HepG2 (cell line): ENCODE results near the gene ZNF652. TPM values are rescaled to one million over a fixed set of nuclear protein-coding genes. Genes with fewer than 3 reads are reported as not detected.

Experiments
- ARID3A ChIP-seq: IDR thresholded peaks from 2 replicates; pipeline ENCODE4 v1.6.1; 2012; ENCODE audit warnings: low read depth, low read length, improper control_type of control experiment
- CEBPG ChIP-seq: IDR thresholded peaks from 2 replicates; pipeline ENCODE4 v1.6.1; 2016
- ERF ChIP-seq: IDR thresholded peaks from 2 replicates; pipeline ENCODE4 v1.6.1; 2018; ENCODE audit warnings: missing biosample characterization, missing genetic modification reagents
- ESRRA ChIP-seq: sonication (generic); formaldehyde crosslinking; IDR thresholded peaks from 2 replicates; pipeline ENCODE4 v1.5.1; 2020; ENCODE audit warnings: mild to moderate bottlenecking, low read depth, missing genetic modification reagents
- FOXO1 ChIP-seq: sonication (generic); formaldehyde crosslinking; IDR thresholded peaks from 2 replicates; pipeline ENCODE4 v1.4.0; 2020; ENCODE audit warnings: missing genetic modification reagents
- HBP1 ChIP-seq: IDR thresholded peaks from 2 replicates; pipeline ENCODE4 v1.6.1; 2016; ENCODE audit warnings: low read depth, control low read depth
- HOXA9 ChIP-seq: sonication (generic); formaldehyde crosslinking; IDR thresholded peaks from 2 replicates; pipeline ENCODE4 v1.8.1; 2022; ENCODE audit warnings: missing genetic modification reagents, mild to moderate bottlenecking, moderate library complexity, borderline replicate concordance
- KLF15 ChIP-seq: sonication (generic); formaldehyde crosslinking; IDR thresholded peaks from 2 replicates; pipeline ENCODE4 v1.8.1; 2023; ENCODE audit warnings: borderline replicate concordance, mild to moderate bottlenecking, inconsistent platforms, missing genetic modification reagents, mixed read lengths
- SALL1 ChIP-seq: sonication (generic); formaldehyde crosslinking; IDR thresholded peaks from 2 replicates; pipeline ENCODE4 v1.8.0; 2022; ENCODE audit warnings: mild to moderate bottlenecking, missing genetic modification reagents
- TBX3 ChIP-seq: fragments of 450-650 bp; IDR thresholded peaks from 2 replicates; pipeline ENCODE4 v1.6.1; 2017; ENCODE audit warnings: antibody characterized with exemption, mild to moderate bottlenecking, inconsistent platforms, borderline replicate concordance
- ZNF143 ChIP-seq: sonication (generic); formaldehyde crosslinking; IDR thresholded peaks from 2 replicates; pipeline ENCODE4 v1.4.0; 2020; ENCODE audit warnings: missing genetic modification reagents
- ZNF251 ChIP-seq: sonication (generic); formaldehyde crosslinking; IDR thresholded peaks from 2 replicates; pipeline ENCODE4 v1.9.0; 2021; ENCODE audit warnings: mild to moderate bottlenecking, missing genetic modification reagents
- ZNF280D ChIP-seq: sonication (generic); formaldehyde crosslinking; IDR thresholded peaks from 2 replicates; pipeline ENCODE4 v1.5.1; 2020; ENCODE audit warnings: mild to moderate bottlenecking, missing genetic modification reagents
- ZNF503 ChIP-seq: sonication (generic); formaldehyde crosslinking; IDR thresholded peaks from 2 replicates; pipeline ENCODE4 v1.4.0; 2020; ENCODE audit warnings: missing genetic modification reagents
- ZNF546 ChIP-seq: sonication (generic); formaldehyde crosslinking; conservative IDR thresholded peaks from 2 replicates; pipeline ENCODE4 v1.8.1; 2023; ENCODE audit warnings: mild to moderate bottlenecking, missing genetic modification reagents
- ZNF572 ChIP-seq: sonication (generic); formaldehyde crosslinking; IDR thresholded peaks from 2 replicates; pipeline ENCODE4 v1.5.1; 2020; ENCODE audit warnings: mild to moderate bottlenecking, missing genetic modification reagents
- ZNF609 ChIP-seq: sonication (generic); formaldehyde crosslinking; IDR thresholded peaks from 2 replicates; pipeline ENCODE4 v1.4.0; 2020; ENCODE audit warnings: mild to moderate bottlenecking, missing genetic modification reagents, borderline replicate concordance
- polyA plus RNA-seq, 8 experiments: library from polyadenylated mRNA; depleted of rRNA in 3 of 8; stranded (reverse) in 7 of 8; unstranded in 1 of 8; fragments of >200 nt; fragmentation: Illumina TruSeq in 4 of 8; extraction: Trizol in 4 of 8; gene quantifications; 2 replicates each; pipeline versions ENCODE4 v1.2.1 to v1.2.3, GENCODE V29; 2011 to 2016; ENCODE audit warnings: low read depth in 4 of 8, missing spikeins in 1 of 8, mixed read lengths in 1 of 8; ENCODE audit not compliant: insufficient read depth in 1 of 8
- total RNA-seq, 5 experiments: library from RNA; depleted of rRNA; stranded (reverse); fragments of >200 nt; fragmentation: Illumina TruSeq; extraction: Trizol; gene quantifications; 2 replicates each; pipeline ENCODE4 v1.2.3, GENCODE V29; 2016; ENCODE audit warnings: low read depth in 1 of 5

The ZNF652 gene
- total and polyA plus RNA-seq, 2 of the 13 experiments (the other 11 are each of a cell fraction or from before 2014, with no cell fraction given), result 16.2 to 30.2 TPM

GRCh38 chr17:49407981-49408501 lies 46.0 kb upstream of the ZNF652 start (continued):
- no peak for TF ChIP-seq ZNF609 (CRISPR knock-in tag)
- TF ChIP-seq ARID3A, result 0 out of 2 replicates have a peak, but pooled peaks have one; percentile 31
- no peak for TF ChIP-seq TBX3
- no peak for TF ChIP-seq ZNF251 (CRISPR knock-in tag)
- peak; percentile 30; the same call in 1 of the 2 replicates for TF ChIP-seq ZNF143 (CRISPR knock-in tag)
- 0 out of 2 replicates have a peak, but pooled peaks have one; percentile 44 for TF ChIP-seq ESRRA (CRISPR knock-in tag)
- peak; percentile 70 for TF ChIP-seq ZNF280D (CRISPR knock-in tag)
- peak; percentile 82 for TF ChIP-seq SALL1
- TF ChIP-seq KLF15 (CRISPR knock-in tag), result no peak
- no peak for TF ChIP-seq CEBPG (CRISPR knock-in tag)
- TF ChIP-seq ZNF546 (CRISPR knock-in tag), result no peak
- no peak for TF ChIP-seq HBP1 (CRISPR knock-in tag)
- TF ChIP-seq ZNF503 (CRISPR knock-in tag), result no peak
- peak; percentile 94 for TF ChIP-seq ERF (CRISPR knock-in tag)
- no peak for TF ChIP-seq ZNF572 (CRISPR knock-in tag)
- peak; percentile 73 for TF ChIP-seq FOXO1 (CRISPR knock-in tag)
- TF ChIP-seq HOXA9 (CRISPR knock-in tag), result no peak
